GM19452 (cell line): Measurements from ENCODE around the gene NOC3L.
"Not testable (repeated sequence)": the region's sequence is repeated elsewhere in the genome, so short reads cannot be mapped to it uniquely, and the experiment has no call there.

Experiments
- ATAC-seq: cut with Tn5 transposase; IDR thresholded peaks from one replicate; pipeline ENCODE4 v1.9.1; 2021; ENCODE audit not compliant: unreplicated experiment

Gene NOC3L

GRCh38 chr10:94361171-94361794, 1.5 kb downstream of the NOC3L start:
- no peak for ATAC-seq

GRCh38 chr10:94358480-94358879, 4.3 kb downstream of the NOC3L start:
- no peak for ATAC-seq

GRCh38 chr10:94357193-94357592, 5.5 kb downstream of the NOC3L start:
- no peak for ATAC-seq

- ATAC-seq: no peak
Measured at GRCh38 chr10:94355841-94356240, 6.9 kb downstream of the NOC3L start.

GRCh38 chr10:94353336-94353735, 9.4 kb downstream of the NOC3L start:
- ATAC-seq: no peak

GRCh38 chr10:94351089-94351488, 11.7 kb downstream of the NOC3L start:
- ATAC-seq: no peak

GRCh38 chr10:94350500-94350899, 12.2 kb downstream of the NOC3L start:
- not testable (repeated sequence) for ATAC-seq

GRCh38 chr10:94349327-94349726, 13.4 kb downstream of the NOC3L start:
- ATAC-seq: no peak

GRCh38 chr10:94344522-94345122, 18.1 kb downstream of the NOC3L start:
- peak; percentile 94 for ATAC-seq

- ATAC-seq: no peak
Measured at GRCh38 chr10:94343151-94343550, 19.6 kb downstream of the NOC3L start.

- ATAC-seq: no peak
Measured at GRCh38 chr10:94334857-94335256, 27.9 kb downstream of the NOC3L start.

GRCh38 chr10:94333051-94333450, 29.7 kb downstream of the NOC3L start:
- ATAC-seq: no peak

GRCh38 chr10:94328613-94329012, 34.1 kb downstream of the NOC3L start:
- no peak for ATAC-seq

- no peak for ATAC-seq
Measured at GRCh38 chr10:94327649-94328048, 35.1 kb downstream of the NOC3L start.

- no peak for ATAC-seq
Measured at GRCh38 chr10:94324609-94325233, 38.0 kb downstream of the NOC3L start.

- ATAC-seq: no peak
Measured at GRCh38 chr10:94320285-94320914, 42.3 kb downstream of the NOC3L start.

GRCh38 chr10:94316560-94316959, 46.2 kb downstream of the NOC3L start:
- ATAC-seq: no peak

GRCh38 chr10:94315975-94316464, 46.7 kb downstream of the NOC3L start:
- no peak for ATAC-seq

GRCh38 chr10:94315024-94315451, 47.7 kb downstream of the NOC3L start:
- no peak for ATAC-seq

- no peak for ATAC-seq
Measured at GRCh38 chr10:94310369-94310768, 52.4 kb downstream of the NOC3L start.

- no peak for ATAC-seq
Measured at GRCh38 chr10:94308866-94309265, 53.9 kb downstream of the NOC3L start.
